B cell (primary cell): ENCODE data around the gene DIRAS1.

Experiments used
- CTCF ChIP-seq: fragments of 200-600 bp; IDR thresholded peaks from one replicate; pipeline ENCODE4 v1.8.0; 2022; ENCODE audit warnings: antibody characterized with exemption, mild to moderate bottlenecking
- EZH2 ChIP-seq: IDR thresholded peaks from 2 replicates; pipeline ENCODE4 v1.6.1; 2012; ENCODE audit warnings: borderline replicate concordance, low read depth, mild to moderate bottlenecking, moderate library complexity, low read length; ENCODE audit not compliant: insufficient read depth, poor library complexity, severe bottlenecking

GRCh38 chr19:2690856-2691255, 30.3 kb downstream of the DIRAS1 start:
- TF ChIP-seq CTCF (no peak), EZH2 (no peak)
